HG02623 (cell line): Measurements from ENCODE around the gene FGD3.
"Not testable (repeated sequence)": the region's sequence is repeated elsewhere in the genome, so short reads cannot be mapped to it uniquely, and the experiment has no call there.

Experiments
- ATAC-seq: cut with Tn5 transposase; IDR thresholded peaks from one replicate; pipeline ENCODE4 v1.9.1; 2021; ENCODE audit warnings: moderate library complexity; ENCODE audit not compliant: unreplicated experiment

The FGD3 gene, protein sequence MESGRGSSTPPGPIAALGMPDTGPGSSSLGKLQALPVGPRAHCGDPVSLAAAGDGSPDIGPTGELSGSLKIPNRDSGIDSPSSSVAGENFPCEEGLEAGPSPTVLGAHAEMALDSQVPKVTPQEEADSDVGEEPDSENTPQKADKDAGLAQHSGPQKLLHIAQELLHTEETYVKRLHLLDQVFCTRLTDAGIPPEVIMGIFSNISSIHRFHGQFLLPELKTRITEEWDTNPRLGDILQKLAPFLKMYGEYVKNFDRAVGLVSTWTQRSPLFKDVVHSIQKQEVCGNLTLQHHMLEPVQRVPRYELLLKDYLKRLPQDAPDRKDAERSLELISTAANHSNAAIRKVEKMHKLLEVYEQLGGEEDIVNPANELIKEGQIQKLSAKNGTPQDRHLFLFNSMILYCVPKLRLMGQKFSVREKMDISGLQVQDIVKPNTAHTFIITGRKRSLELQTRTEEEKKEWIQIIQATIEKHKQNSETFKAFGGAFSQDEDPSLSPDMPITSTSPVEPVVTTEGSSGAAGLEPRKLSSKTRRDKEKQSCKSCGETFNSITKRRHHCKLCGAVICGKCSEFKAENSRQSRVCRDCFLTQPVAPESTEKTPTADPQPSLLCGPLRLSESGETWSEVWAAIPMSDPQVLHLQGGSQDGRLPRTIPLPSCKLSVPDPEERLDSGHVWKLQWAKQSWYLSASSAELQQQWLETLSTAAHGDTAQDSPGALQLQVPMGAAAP

DNA sequence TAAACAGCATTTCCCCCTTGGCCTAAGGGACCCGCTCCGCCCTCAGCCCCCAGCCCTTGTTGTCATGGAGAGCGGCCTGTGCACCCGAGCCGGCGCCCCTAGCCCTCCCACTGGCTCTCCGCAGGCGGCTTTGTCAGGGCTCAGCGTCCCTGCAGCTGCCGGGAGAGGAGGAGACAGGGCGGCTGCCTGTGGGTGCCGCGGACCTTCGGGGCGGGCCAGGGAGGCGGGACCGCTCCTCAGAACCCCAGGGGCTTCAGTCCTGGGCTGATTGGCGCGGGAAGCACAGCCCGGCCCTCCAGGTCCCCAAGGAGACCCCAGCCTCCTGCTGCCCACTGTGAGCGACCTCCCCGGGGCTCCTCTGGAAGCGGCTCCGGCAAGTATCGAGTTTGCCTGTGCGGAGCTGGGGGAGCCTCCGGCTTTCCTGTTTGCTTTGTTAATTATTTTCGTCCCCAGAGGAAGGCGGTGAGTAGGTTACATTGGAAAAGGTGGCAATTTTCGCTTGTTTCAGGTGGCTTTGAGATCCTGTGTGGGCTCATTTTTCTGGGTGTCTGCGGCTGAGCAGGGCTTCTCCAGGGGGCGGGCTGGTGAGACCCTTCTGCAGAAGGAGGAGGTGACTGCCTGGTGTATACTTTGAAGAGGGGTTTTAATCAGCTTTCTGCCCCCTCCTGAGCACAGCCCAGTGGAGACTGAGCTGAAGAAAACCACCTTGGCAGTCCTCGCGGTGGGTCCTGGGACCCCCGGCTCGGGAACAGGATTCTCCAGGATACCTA is at the start of gene FGD3:
Gene FGD3, plus strand, starts transcription at position 256 of the 770 bp plus-strand sequence. CDS start 28,734 bp downstream, outside the sequence.
- ATAC-seq = no peak

DNA sequence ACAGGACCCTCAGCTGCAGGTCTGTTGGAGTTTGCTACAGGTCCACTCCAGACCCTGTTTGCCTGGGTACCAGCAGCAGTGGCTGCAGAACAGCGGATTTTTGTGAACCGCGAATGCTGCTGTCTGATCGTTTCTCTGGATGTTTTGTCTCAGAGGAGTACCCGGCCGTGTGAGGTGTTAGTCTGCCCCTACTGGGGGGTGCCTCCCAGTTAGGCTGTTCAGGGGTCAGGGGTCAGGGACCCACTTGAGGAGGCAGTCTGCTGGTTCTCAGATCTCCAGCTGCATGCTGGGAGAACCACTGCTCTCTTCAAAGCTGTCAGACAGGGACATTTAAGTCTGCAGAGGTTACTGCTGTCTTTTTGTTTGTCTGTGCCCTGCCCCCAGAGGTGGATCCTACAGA is 42.2 kb upstream of the FGD3 start:
- not testable (repeated sequence) for ATAC-seq

GRCh38 chr9:92911511-92912475 is 35.5 kb upstream of the FGD3 start:
- no peak for ATAC-seq

DNA sequence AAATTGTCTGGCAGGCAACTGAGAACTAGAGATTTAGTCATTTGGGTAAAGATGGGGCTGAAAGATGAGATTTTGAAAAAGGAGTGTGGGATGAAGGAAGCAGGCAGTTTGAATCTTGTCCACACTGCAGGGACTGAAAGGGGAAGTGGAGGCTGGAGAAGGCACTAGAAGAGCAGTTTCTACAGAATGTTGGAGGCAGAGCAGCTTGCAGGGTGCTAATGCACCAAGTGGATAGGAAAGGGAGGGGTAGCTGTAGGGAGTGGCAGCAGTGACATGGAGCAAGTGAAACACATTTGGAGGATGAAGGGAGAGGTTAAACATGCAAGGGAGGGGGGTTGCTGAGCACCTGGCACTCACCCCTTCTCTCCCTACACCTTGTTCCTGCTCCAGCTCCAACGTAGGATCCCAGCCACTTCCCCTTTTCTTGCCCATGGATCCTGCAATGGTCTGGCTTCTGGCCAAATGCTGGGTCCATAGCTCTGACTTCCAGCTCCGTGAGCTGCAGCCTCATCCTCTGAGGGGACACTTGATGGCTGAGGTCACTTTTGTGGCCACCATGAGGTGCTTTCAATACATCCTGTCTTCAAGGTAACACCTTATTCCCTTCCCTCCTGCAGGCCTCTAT is 30.0 kb upstream of the FGD3 start:
- ATAC-seq = no peak

GRCh38 chr9:92920437-92920836 is 26.9 kb upstream of the FGD3 start:
- ATAC-seq = no peak

GRCh38 chr9:92931606-92932005 is 15.7 kb upstream of the FGD3 start:
- no peak for ATAC-seq

DNA sequence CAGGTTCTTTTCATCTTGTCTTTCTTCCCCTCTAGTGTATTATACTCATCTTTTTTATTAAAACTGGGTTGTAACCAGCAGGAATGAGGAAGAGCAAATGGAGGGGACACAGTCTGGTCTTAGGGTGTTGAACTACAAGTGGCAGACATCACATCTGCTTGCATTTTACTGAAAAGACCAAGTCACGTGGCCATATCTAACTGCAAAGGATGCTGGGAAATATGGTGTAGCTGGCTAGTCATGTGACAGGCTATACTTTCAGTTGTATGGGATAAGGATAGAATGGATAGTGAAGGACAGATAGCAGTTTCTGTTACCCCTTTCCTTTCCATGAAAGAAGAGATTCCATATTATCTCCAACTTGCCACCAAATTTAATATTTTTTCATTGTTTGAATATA is 13.0 kb upstream of the FGD3 start:
- ATAC-seq = no peak

- no peak for ATAC-seq
Observed at GRCh38 chr9:92938025-92938424, 9.3 kb upstream of the FGD3 start.

DNA sequence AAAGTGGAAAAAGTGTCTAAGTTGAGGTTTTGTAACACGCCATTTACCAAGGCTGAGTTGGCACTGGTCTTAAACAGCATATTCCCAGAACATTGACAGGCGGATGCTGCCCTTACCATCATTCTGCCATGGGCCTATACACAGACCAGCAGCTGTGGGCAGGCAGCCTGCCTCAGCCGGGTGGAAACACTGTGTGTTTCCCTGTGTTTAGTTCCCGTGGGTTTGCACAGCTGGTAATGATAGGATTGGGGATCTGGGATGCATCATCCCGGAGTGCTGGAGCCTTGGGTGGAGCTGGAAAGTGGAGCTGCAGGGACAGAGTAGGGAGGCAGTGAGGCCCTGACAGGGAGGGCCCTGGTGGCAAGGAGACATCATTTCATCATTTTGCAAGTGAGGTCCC is 5.5 kb upstream of the FGD3 start:
- ATAC-seq = no peak

- ATAC-seq = no peak
Observed at GRCh38 chr9:92942688-92943616, 4.4 kb upstream of the FGD3 start.

GRCh38 chr9:92944921-92945320 is 2.4 kb upstream of the FGD3 start:
- no peak for ATAC-seq

GRCh38 chr9:92945796-92946195 is 1.5 kb upstream of the FGD3 start:
- ATAC-seq = no peak

DNA sequence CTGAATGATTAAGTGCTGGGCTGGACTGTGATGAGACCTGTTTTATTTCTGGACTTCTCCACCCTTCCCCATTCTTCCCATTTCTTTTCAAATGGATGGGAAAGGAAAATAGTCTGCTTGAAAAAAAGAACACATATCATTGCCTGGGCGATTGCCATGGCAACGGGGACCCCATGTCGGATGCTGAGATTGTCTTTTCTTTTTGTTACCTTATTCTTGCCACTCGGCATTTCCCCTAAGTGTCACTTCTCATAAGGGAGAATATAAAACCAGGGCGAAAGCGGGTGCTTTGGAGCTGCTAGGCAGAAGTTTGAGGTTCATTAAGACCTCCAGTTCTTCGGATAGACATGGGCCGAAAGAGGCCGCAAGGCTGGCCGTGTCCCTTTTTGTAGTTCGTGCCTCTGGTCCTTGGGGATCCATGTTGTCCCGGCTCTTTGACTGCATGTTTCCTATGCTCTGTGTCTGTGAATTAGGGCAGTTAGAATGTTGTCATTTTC is 763 bp downstream of the FGD3 start:
- ATAC-seq = no peak

GRCh38 chr9:92948632-92949031 is 1.3 kb downstream of the FGD3 start:
- no peak for ATAC-seq

DNA sequence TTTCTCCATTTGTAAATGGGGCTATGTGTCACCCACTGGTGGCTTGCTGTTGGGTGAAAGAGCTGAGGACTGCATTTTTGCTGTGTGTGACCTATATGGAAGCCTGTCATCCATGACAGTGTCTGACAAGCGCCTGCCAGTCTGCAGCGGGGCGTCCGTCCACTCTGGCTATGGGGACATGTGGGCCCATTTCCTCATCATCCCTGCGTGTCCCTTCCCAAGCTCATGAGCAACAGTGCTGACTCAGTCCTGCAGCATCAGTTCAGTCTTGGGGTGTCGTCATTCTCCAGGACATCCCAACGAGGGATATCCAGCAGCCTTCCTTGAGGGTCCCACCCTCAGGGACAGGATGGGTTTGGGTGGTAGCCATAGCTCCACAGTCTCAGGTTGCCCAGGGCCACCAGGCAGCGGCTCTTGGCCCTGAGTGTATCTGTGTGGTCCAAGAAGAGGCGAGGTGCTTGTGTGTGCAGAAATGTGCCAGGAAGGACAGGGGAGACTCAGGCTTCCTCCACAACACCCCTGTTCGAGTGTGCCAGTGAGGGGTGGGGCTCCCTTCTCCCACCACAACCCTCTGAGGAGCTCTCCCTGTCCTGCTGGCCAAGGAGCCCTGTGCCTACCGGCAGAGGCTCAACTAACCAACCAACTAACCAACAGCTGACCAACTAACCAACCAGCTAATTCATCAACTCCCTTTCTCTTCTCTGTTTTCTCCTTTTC is 2.1 kb downstream of the FGD3 start:
- no peak for ATAC-seq

GRCh38 chr9:92950359-92950955 is 3.1 kb downstream of the FGD3 start:
- ATAC-seq = no peak

- ATAC-seq = no peak
Observed at GRCh38 chr9:92952906-92953610, 5.7 kb downstream of the FGD3 start.
